A549 treated with GW870086 at 1 μM for 4 hours (cell line): Measurements from ENCODE around the gene INTS7. TPM values are rescaled to one million over a fixed set of nuclear protein-coding genes. Genes with fewer than 3 reads are reported as not detected.

Experiments
- total RNA-seq: library from RNA; stranded (reverse); fragments of 200-300 nt; extraction: Qiagen RNA extraction; gene quantifications from 5 replicates; pipeline ENCODE4 v1.2.3, GENCODE V29; 2022; ENCODE audit warnings: low read depth

Gene INTS7, protein sequence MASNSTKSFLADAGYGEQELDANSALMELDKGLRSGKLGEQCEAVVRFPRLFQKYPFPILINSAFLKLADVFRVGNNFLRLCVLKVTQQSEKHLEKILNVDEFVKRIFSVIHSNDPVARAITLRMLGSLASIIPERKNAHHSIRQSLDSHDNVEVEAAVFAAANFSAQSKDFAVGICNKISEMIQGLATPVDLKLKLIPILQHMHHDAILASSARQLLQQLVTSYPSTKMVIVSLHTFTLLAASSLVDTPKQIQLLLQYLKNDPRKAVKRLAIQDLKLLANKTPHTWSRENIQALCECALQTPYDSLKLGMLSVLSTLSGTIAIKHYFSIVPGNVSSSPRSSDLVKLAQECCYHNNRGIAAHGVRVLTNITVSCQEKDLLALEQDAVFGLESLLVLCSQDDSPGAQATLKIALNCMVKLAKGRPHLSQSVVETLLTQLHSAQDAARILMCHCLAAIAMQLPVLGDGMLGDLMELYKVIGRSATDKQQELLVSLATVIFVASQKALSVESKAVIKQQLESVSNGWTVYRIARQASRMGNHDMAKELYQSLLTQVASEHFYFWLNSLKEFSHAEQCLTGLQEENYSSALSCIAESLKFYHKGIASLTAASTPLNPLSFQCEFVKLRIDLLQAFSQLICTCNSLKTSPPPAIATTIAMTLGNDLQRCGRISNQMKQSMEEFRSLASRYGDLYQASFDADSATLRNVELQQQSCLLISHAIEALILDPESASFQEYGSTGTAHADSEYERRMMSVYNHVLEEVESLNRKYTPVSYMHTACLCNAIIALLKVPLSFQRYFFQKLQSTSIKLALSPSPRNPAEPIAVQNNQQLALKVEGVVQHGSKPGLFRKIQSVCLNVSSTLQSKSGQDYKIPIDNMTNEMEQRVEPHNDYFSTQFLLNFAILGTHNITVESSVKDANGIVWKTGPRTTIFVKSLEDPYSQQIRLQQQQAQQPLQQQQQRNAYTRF
- total RNA-seq, result 18.0 to 20.7 TPM (median 18.8 TPM) in 5 replicates

DNA sequence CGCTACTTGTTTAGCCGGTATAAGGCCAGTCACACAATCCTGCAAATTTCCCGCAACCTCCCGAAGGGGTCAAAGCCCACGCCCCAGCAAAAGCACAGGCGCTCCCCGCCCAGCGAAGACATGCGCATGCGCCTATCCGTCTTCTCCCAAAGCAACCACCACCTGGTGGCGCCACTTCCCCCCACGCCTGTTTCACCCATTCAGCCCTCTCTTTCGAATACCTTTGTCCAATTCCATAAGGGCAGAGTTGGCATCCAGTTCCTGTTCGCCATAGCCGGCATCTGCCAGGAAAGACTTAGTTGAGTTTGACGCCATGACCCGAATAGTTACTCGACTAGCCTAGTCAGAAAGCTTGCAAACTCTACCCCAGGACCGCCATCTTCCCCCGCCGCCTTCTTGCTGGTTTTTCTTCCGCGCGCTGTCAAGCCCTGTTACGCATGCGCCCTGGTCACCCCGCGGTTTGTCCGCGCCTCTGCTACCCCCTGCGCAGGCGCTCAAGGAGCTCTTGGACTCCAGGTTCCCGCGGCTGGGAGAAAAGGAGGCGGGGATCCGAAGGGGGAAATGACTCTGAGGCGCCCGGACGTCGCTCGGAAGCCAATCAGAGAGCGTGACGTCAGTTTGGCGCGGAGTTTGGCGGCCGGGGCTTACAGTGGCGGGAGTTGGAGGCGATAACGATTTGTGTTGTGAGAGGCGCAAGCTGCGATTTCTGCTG, at the start of gene INTS7, which contains the start of gene DTL:
Gene INTS7, minus strand, starts transcription at position 435 of the 712 bp plus-strand sequence. Its CDS starts 120 bp downstream, at position 315.
Gene DTL, plus strand, starts transcription at position 626 of the 712 bp plus-strand sequence. CDS start 143 bp downstream, outside the sequence.

Other genes starting within 250 kb of the INTS7 start
- gene LPGAT1, start 204.8 kb downstream of the INTS7 start, total RNA-seq, result 18.7 to 31.6 TPM (median 27.7 TPM) in 5 replicates
- 18.1 to 22.1 TPM (median 20.7 TPM) in 5 replicates for gene DTL, start 191 bp upstream of the INTS7 start, total RNA-seq
- 19.8 to 25.2 TPM (median 24.4 TPM) in 5 replicates for gene PPP2R5A, start 249.9 kb upstream of the INTS7 start, total RNA-seq